GM19324 (cell line): ENCODE data around the gene NAA10.

Experiments
- ATAC-seq: cut with Tn5 transposase; IDR thresholded peaks from one replicate; pipeline ENCODE4 v1.9.1; 2021; ENCODE audit warnings: mild to moderate bottlenecking, moderate library complexity; ENCODE audit not compliant: unreplicated experiment, low FRiP score

Gene NAA10

GRCh38 chrX:153886915-153887314, 47.9 kb downstream of the NAA10 start:
- ATAC-seq: no peak

- no peak for ATAC-seq
These were observed 48.6 kb downstream of the NAA10 start, which contains the start of gene L1CAM for GRCh38 chrX:153885968-153886903. Gene L1CAM, minus strand, starts transcription at chrX:153886173. Its CDS starts 10,337 bp downstream, at chrX:153875836.

GRCh38 chrX:153885208-153885787, 49.5 kb downstream of the NAA10 start:
- no peak for ATAC-seq

- no peak for ATAC-seq
These were observed 50.2 kb downstream of the NAA10 start for GRCh38 chrX:153884590-153884989.

- ATAC-seq: no peak
These were observed 50.7 kb downstream of the NAA10 start for GRCh38 chrX:153884136-153884535.

GRCh38 chrX:153883163-153883843, 51.5 kb downstream of the NAA10 start:
- no peak for ATAC-seq

- ATAC-seq: no peak
These were observed 52.3 kb downstream of the NAA10 start for GRCh38 chrX:153882557-153882956.

- no peak for ATAC-seq
These were observed 52.7 kb downstream of the NAA10 start for GRCh38 chrX:153882086-153882498.

- ATAC-seq: no peak
These were observed 53.6 kb downstream of the NAA10 start for GRCh38 chrX:153881281-153881680.

GRCh38 chrX:153880440-153880815, 54.4 kb downstream of the NAA10 start:
- no peak for ATAC-seq

- ATAC-seq: no peak
These were observed 54.9 kb downstream of the NAA10 start for GRCh38 chrX:153879741-153880439.
